Transverse colon (tissue), 4 donors: ENCODE results near the gene BSDC1. TPM values are rescaled to one million over a fixed set of nuclear protein-coding genes. Genes with fewer than 3 reads are reported as not detected.

Source experiments
- DNase-seq: peaks from one replicate; pipeline ENCODE4 v3.0.0-alpha.2; 2019
- H3K27ac ChIP-seq, 4 donors: fragments of 200-600 bp; sonication (generic); 2 replicates each; pipeline ENCODE4 v1.5.1; 2016 to 2018; ENCODE audit warnings: inconsistent platforms in 4 of 4
- H3K27me3 ChIP-seq: fragments of 200-600 bp; sonication (generic); 2 replicates; pipeline ENCODE4 v1.5.1; 2017; ENCODE audit warnings: inconsistent platforms
- H3K36me3 ChIP-seq, 4 donors: fragments of 200-600 bp; sonication (generic); 2 replicates each; pipeline ENCODE4 v1.5.1; 2017 to 2019; ENCODE audit warnings: inconsistent platforms in 4 of 4
- H3K4me1 ChIP-seq, 4 donors: fragments of 200-600 bp; sonication (generic); 2 replicates each; pipeline ENCODE4 v1.5.1; 2017 to 2020; ENCODE audit warnings: inconsistent platforms in 4 of 4
- H3K4me3 ChIP-seq, 4 donors: fragments of 200-600 bp; sonication (generic); 1 replicate in 1 of 4; 2 replicates in 3 of 4; pipeline versions ENCODE4 v1.5.1 to v1.6.1; 2017 to 2019; ENCODE audit warnings: inconsistent platforms in 4 of 4
- H3K9me3 ChIP-seq, 2 donors: fragments of 200-600 bp; sonication (generic); 2 replicates each; pipeline ENCODE4 v1.5.1; 2017 to 2019; ENCODE audit warnings: inconsistent platforms in 2 of 2
- EP300 ChIP-seq: sonication (generic); formaldehyde crosslinking; IDR thresholded peaks from one replicate; pipeline ENCODE4 v1.6.1; 2017; ENCODE audit warnings: antibody characterized with exemption, low read depth
- POLR2A ChIP-seq: fragments of 450-650 bp; IDR thresholded peaks from one replicate; pipeline ENCODE4 v1.6.1; 2016; ENCODE audit warnings: antibody characterized with exemption, mild to moderate bottlenecking, moderate library complexity
- POLR2AphosphoS5 ChIP-seq, 3 donors: sonication (generic); formaldehyde crosslinking; IDR thresholded peaks; one replicate each; pipeline ENCODE4 v1.6.1; 2016; ENCODE audit warnings: antibody characterized with exemption in 3 of 3
- WGBS, 2 donors: methylation state at CpG; one replicate each; pipeline ENCODE4 v1.1.5; 2018; ENCODE audit warnings: low coverage in 1 of 2; 5-methylcytosine and 5-hydroxymethylcytosine counted together
- in situ Hi-C, 4 donors: fragments of 200-750 bp; cut with MboI; loops; one replicate each; pipeline versions ENCODE4 v1.15.0 to v1.15.1; 2017; ENCODE audit warnings: low sequenced_read_pairs in 3 of 4, low pct_ligation_motif_present in 1 of 4, low pct_unique_long_range_greater_than_20kb in 1 of 4
- intact Hi-C: fragments of 100-400 bp; cut with DNase I; formaldehyde crosslinking; loops from one replicate; pipeline ENCODE4 v1.15.1; 2023; ENCODE audit warnings: low total_unique reads
- total RNA-seq, 4 donors: library from RNA; depleted of rRNA; stranded (reverse); fragments of >200 nt; gene quantifications; one replicate each; pipeline ENCODE4 v1.1.0, GENCODE V29; 2016
- TF ChIP-seq, protein P1 (sequence below), 5 experiments: fragments of 200-600 bp in 3 of 5; fragments of 450-650 bp in 2 of 5; sonication (generic) in 3 of 5; IDR thresholded peaks; 1 replicate in 2 of 5; 2 replicates in 3 of 5; pipeline ENCODE4 v1.5.1; 2016 to 2017; ENCODE audit warnings: antibody characterized with exemption in 5 of 5, inconsistent platforms in 3 of 5, mild to moderate bottlenecking in 2 of 5, moderate library complexity in 1 of 5

The BSDC1 gene
- total RNA-seq, 4 donors from 2014 or later = 94.8 to 140 (median 117) TPM

GRCh38 chr1:32377541-32378220 is 16.6 kb downstream of the BSDC1 start:
- Histone ChIP-seq H3K36me3 (peaks cover 0 to 95% (median 47%) of the 10 kb centered on the region in 4 donors), H3K9me3 (no peaks in the 10 kb centered on the region), H3K4me1 (no peaks in the 10 kb centered on the region), H3K27ac (no peak overlapping the region), H3K27me3 (no peaks in the 10 kb centered on the region), H3K4me3 (no peak overlapping the region)
- intact Hi-C loops (no loop called here), in situ Hi-C loops (loop anchor here in 1 of 4 donors (25.0 kb wide), 1 partner anchor 165 kb away; the partner anchor contains the start of genes CCDC28B, DCDC2B, EIF3I and IQCC)
- 92 to 100% methylated on average over 1 to 12 of the region's 12 CpGs for WGBS, 2 donors
- no peak for TF ChIP-seq EP300
- TF ChIP-seq, protein P1, sequence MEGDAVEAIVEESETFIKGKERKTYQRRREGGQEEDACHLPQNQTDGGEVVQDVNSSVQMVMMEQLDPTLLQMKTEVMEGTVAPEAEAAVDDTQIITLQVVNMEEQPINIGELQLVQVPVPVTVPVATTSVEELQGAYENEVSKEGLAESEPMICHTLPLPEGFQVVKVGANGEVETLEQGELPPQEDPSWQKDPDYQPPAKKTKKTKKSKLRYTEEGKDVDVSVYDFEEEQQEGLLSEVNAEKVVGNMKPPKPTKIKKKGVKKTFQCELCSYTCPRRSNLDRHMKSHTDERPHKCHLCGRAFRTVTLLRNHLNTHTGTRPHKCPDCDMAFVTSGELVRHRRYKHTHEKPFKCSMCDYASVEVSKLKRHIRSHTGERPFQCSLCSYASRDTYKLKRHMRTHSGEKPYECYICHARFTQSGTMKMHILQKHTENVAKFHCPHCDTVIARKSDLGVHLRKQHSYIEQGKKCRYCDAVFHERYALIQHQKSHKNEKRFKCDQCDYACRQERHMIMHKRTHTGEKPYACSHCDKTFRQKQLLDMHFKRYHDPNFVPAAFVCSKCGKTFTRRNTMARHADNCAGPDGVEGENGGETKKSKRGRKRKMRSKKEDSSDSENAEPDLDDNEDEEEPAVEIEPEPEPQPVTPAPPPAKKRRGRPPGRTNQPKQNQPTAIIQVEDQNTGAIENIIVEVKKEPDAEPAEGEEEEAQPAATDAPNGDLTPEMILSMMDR (IDR thresholded peaks at IDR 0.05) = no peak
- TF ChIP-seq POLR2A = no peak
- no peak for TF ChIP-seq POLR2AphosphoS5 (IDR thresholded peaks at IDR 0.05)
- DNase-seq = no peak

- Histone ChIP-seq H3K27ac (no peak overlapping the region), H3K4me1 (no peaks in the 10 kb centered on the region), H3K36me3 (peaks cover 0 to 91% (median 43%) of the 10 kb centered on the region in 4 donors), H3K4me3 (no peak overlapping the region), H3K9me3 (no peaks in the 10 kb centered on the region), H3K27me3 (no peaks in the 10 kb centered on the region)
- 91 to 100% methylated on average over 1 to 7 of the region's 11 CpGs for WGBS, 2 donors
- TF ChIP-seq POLR2A (no peak), POLR2AphosphoS5 (IDR thresholded peaks at IDR 0.05) (no peak), EP300 (no peak)
- TF ChIP-seq, protein P1 (IDR thresholded peaks at IDR 0.05) = no peak
- DNase-seq = no peak
- in situ Hi-C loops = loop anchor here in 1 of 4 donors (25.0 kb wide), 1 partner anchor 164 kb away; the partner anchor contains the start of genes CCDC28B, DCDC2B, EIF3I and IQCC
- intact Hi-C loops = no loop called here
These were observed 18.0 kb downstream of the BSDC1 start for GRCh38 chr1:32376199-32376598.

- Histone ChIP-seq H3K27me3 (no peaks in the 10 kb centered on the region), H3K4me1 (no peaks in the 10 kb centered on the region), H3K27ac (no peak overlapping the region), H3K36me3 (peaks cover 0 to 79% (median 36%) of the 10 kb centered on the region in 4 donors), H3K9me3 (no peaks in the 10 kb centered on the region), H3K4me3 (no peak overlapping the region)
- intact Hi-C loops (no loop called here), in situ Hi-C loops (no loop called here)
- no peak for DNase-seq
- TF ChIP-seq POLR2AphosphoS5 (IDR thresholded peaks at IDR 0.05) (no peak), EP300 (no peak), POLR2A (no peak)
- TF ChIP-seq, protein P1 (IDR thresholded peaks at IDR 0.05) = no peak
- WGBS, 2 donors = 53% methylated on average over 1 of the region's 1 CpG; no CpG with 5 or more reads in 1 of the 2 donors
These were observed 20.1 kb downstream of the BSDC1 start for GRCh38 chr1:32373996-32374592.

DNA sequence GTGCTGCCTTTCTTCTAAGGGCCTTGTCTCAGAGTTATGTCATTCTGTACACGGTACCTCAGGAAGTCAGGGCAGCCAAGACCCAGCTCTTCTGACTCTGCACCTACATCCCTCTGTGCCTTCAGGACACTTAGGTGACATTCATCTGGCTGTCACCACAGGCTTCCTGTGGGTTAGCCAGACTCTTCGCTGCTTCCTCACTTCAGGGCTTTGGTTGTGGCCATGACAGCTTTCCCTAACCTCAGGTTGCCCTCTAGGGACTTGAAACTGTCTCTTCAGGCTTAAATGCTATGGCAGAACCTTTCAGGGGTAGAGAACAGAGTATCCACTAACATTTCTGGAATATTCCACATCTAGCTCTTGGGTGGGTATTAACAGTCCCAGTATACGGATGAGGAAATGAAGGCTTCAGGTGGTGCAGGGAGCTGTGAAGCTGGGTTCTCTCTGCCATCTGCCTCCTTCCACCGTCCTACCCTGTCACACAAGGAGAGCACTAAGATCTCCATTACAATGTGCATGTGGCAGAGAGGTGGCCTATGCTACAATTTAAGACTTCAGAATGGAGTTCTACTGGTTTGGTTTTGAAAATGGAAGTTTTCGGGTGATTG is 22.0 kb downstream of the BSDC1 start:
- Histone ChIP-seq H3K4me1 (no peaks in the 10 kb centered on the region), H3K4me3 (no peak overlapping the region), H3K9me3 (no peaks in the 10 kb centered on the region), H3K27ac (no peak overlapping the region), H3K27me3 (no peaks in the 10 kb centered on the region), H3K36me3 (peaks cover 0 to 73% (median 36%) of the 10 kb centered on the region in 4 donors)
- DNase-seq = no peak
- in situ Hi-C loops (no loop called here), intact Hi-C loops (no loop called here)
- 84 to 100% methylated on average over 1 to 5 of the region's 5 CpGs for WGBS, 2 donors
- TF ChIP-seq, protein P1 (IDR thresholded peaks at IDR 0.05) = no peak
- no peak for TF ChIP-seq POLR2AphosphoS5 (IDR thresholded peaks at IDR 0.05)
- no peak for TF ChIP-seq POLR2A
- TF ChIP-seq EP300 = no peak
